Lower leg skin (tissue), 3 donors: Measurements from ENCODE around the gene SSH2.

ENCODE experiments used
- CTCF ChIP-seq, 3 donors: fragments of 450-650 bp; IDR thresholded peaks; one replicate each; pipeline ENCODE4 v1.5.1; 2016; ENCODE audit warnings: antibody characterized with exemption in 3 of 3, mild to moderate bottlenecking in 3 of 3, moderate library complexity in 2 of 3
- POLR2A ChIP-seq, 2 donors: fragments of 450-650 bp; IDR thresholded peaks; one replicate each; pipeline ENCODE4 v1.6.1; 2016 to 2017; ENCODE audit warnings: antibody characterized with exemption in 2 of 2, mild to moderate bottlenecking in 1 of 2, moderate library complexity in 1 of 2

GRCh38 chr17:29958947-29959657 is 29.1 kb upstream of the SSH2 start:
- no peak for TF ChIP-seq POLR2A (IDR thresholded peaks at IDR 0.05)
- no peak for TF ChIP-seq CTCF (IDR thresholded peaks at IDR 0.05)
